Parathyroid adenoma (tissue), 2 donors: Measurements from ENCODE around the gene SORBS1.

Experiments used
- H2AFZ ChIP-seq: fragments of 300-600 bp; sonication (generic); one replicate; pipeline ENCODE4 v1.7.0; 2017; ENCODE audit warnings: antibody characterized with exemption, mild to moderate bottlenecking
- H3K27ac ChIP-seq: fragments of 300-600 bp; sonication (generic); one replicate; pipeline ENCODE4 v1.7.0; 2017
- H3K27me3 ChIP-seq: fragments of 300-600 bp; sonication (generic); one replicate; pipeline ENCODE4 v1.7.0; 2017; ENCODE audit warnings: low read length; ENCODE audit not compliant: control insufficient read depth, insufficient read depth
- H3K36me3 ChIP-seq: fragments of 300-600 bp; sonication (generic); one replicate; pipeline ENCODE4 v1.7.0; 2017; ENCODE audit warnings: low read length; ENCODE audit not compliant: control insufficient read depth, insufficient read depth
- H3K4me1 ChIP-seq: fragments of 300-600 bp; sonication (generic); one replicate; pipeline ENCODE4 v1.7.0; 2017; ENCODE audit warnings: control low read depth
- H3K4me2 ChIP-seq: fragments of 300-600 bp; sonication (generic); one replicate; pipeline ENCODE4 v1.7.0; 2017; ENCODE audit warnings: low read length
- H3K4me3 ChIP-seq: fragments of 300-600 bp; sonication (generic); one replicate; pipeline ENCODE4 v1.7.0; 2017; ENCODE audit warnings: low read depth, low read length
- H3K79me2 ChIP-seq: fragments of 300-600 bp; sonication (generic); one replicate; pipeline ENCODE4 v1.7.0; 2017; ENCODE audit warnings: control low read depth
- H3K9ac ChIP-seq: fragments of 300-600 bp; sonication (generic); one replicate; pipeline ENCODE4 v1.7.0; 2017; ENCODE audit warnings: mild to moderate bottlenecking
- H3K9me3 ChIP-seq: fragments of 300-600 bp; sonication (generic); one replicate; pipeline ENCODE4 v1.7.0; 2017; ENCODE audit warnings: low read length; ENCODE audit not compliant: control insufficient read depth
- CTCF ChIP-seq: fragments of 300-600 bp; sonication (generic); IDR thresholded peaks from one replicate; pipeline ENCODE4 v1.7.0; 2017; ENCODE audit warnings: antibody characterized with exemption, mild to moderate bottlenecking
- donor health status: primary hyperparathyroidism.

SORBS1 gene

GRCh38 chr10:95441547-95441923 is 119.6 kb downstream of the SORBS1 start:
- Histone ChIP-seq H3K27me3 (no peaks in the 10 kb centered on the region), H3K4me1 (peaks cover 6% of the 10 kb centered on the region), H3K4me2 (no peak overlapping the region), H3K4me3 (no peak overlapping the region), H2AFZ (no peak overlapping the region), H3K27ac (no peak overlapping the region), H3K9ac (no peak overlapping the region), H3K9me3 (no peaks in the 10 kb centered on the region), H3K36me3 (no peaks in the 10 kb centered on the region), H3K79me2 (no peaks in the 10 kb centered on the region)
- TF ChIP-seq CTCF = no peak

GRCh38 chr10:95440756-95441546 is 120.2 kb downstream of the SORBS1 start:
- Histone ChIP-seq H3K27ac (no peak overlapping the region), H3K79me2 (no peaks in the 10 kb centered on the region)

GRCh38 chr10:95440038-95440725 is 121.0 kb downstream of the SORBS1 start:
- Histone ChIP-seq H2AFZ (no peak overlapping the region), H3K27ac (no peak overlapping the region), H3K9ac (no peak overlapping the region), H3K27me3 (no peaks in the 10 kb centered on the region), H3K4me2 (no peak overlapping the region), H3K4me1 (peaks cover 6% of the 10 kb centered on the region), H3K4me3 (no peak overlapping the region), H3K79me2 (no peaks in the 10 kb centered on the region), H3K36me3 (no peaks in the 10 kb centered on the region), H3K9me3 (no peaks in the 10 kb centered on the region)
- no peak for TF ChIP-seq CTCF

More at GRCh38 chr10:95440756-95441546, 120.2 kb downstream of the SORBS1 start:
- Histone ChIP-seq H3K4me1 (peaks cover 6% of the 10 kb centered on the region), H3K27me3 (no peaks in the 10 kb centered on the region), H3K36me3 (no peaks in the 10 kb centered on the region), H3K4me2 (no peak overlapping the region), H3K9ac (no peak overlapping the region), H3K4me3 (no peak overlapping the region), H2AFZ (no peak overlapping the region), H3K9me3 (no peaks in the 10 kb centered on the region)
- no peak for TF ChIP-seq CTCF

GRCh38 chr10:95438781-95439180 is 122.4 kb downstream of the SORBS1 start:
- TF ChIP-seq CTCF = no peak
- Histone ChIP-seq H3K4me2 (no peak overlapping the region), H2AFZ (no peak overlapping the region), H3K27ac (no peak overlapping the region), H3K4me3 (no peak overlapping the region), H3K79me2 (no peaks in the 10 kb centered on the region), H3K9ac (no peak overlapping the region), H3K4me1 (peaks cover 3% of the 10 kb centered on the region), H3K9me3 (no peaks in the 10 kb centered on the region), H3K27me3 (no peaks in the 10 kb centered on the region), H3K36me3 (no peaks in the 10 kb centered on the region)
